ENCODE data around the gene RNF183.

RNF183 gene

DNA sequence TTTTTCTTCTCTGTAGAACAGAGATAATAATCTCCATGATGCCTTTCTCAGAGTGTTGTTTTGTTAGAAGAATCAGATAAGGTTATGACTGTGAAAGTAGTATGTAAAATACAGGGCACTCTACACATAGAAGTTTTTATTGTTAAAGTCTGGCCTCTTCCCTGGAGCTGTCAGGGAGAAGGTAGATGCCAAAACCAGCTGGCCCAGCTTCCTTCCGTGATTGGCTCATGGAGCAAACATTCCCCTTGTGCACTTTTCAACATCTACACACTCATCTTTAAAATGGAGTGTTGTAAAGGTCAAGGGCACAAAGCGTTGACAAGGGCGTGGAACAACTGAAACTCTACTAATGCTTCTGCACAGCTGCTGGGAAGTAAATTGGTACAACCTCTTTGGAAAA, 7.4 kb upstream of the RNF183 start:
- H3K4me3 ChIP-seq (ENCODE audit: low read depth, low read length) = no peak overlapping the region
- peak; percentile 13 for DNase-seq (ENCODE audit: low read depth)
- TF ChIP-seq CTCF (conservative IDR thresholded peaks at IDR 0.05; ENCODE audit: low read depth, low read length) = no peak

DNA sequence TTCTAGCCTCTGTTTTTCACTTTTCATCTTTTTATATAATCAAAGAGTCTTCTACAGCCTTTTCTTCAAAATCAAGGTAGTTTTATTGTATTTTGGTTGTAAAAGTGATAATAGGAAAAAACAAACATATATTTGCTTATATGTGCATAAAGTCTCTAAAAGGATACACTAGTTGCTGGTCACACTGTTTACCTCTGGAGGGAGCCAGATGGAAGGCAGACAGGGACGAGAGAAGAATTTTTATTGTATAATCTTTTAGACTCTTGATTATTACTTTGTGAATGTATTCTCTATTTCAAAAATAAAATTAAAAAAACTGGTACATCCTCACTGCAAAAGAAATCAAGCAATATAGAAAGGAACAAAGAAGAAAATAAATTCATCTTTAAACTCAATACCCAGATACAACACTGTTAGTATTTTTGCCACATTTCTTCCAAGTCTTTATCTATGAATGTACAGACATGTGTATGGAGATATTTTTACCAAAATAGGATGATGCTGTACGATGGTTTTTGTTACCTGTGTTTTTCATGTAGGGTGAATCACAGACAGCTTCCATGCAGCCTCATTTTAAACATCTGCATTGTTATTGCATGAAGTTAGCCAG, 6.1 kb upstream of the RNF183 start:
- H3K4me3 ChIP-seq (ENCODE audit: low read depth, low read length) = no peak overlapping the region
- peak; percentile 76 for DNase-seq (ENCODE audit: low read depth)
- peak; percentile 88 for TF ChIP-seq CTCF (conservative IDR thresholded peaks at IDR 0.05; ENCODE audit: low read depth, low read length)

DNA sequence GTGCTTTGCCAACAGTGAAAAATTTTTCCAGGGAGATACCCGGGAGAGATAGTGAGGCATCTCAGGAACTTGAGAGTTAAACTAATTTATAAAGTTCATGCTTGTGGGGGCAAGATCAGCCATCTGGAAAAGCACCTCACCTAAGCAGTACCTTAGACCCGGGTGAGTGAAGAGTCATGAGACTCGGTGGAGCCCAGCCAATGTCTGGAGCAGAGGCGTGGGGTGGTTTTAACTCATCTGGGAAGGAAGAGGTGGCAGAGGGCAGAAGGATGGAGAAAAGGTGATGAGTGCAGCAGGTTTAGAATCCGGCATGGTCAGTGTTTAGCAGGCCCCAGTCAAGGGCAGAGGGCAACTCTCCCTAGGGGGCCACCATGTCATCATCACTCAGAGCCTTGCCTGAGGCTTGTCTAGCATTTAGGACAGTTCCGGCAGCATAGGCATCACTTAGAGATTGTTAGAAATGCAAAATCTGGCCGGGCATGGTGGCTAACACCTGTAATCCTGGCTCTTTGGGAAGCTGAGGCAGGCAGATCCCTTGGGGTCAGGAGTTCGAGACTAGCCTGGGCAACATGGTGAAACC, 4.3 kb upstream of the RNF183 start:
- no peak for TF ChIP-seq CTCF (conservative IDR thresholded peaks at IDR 0.05; ENCODE audit: low read depth, low read length)
- DNase-seq (ENCODE audit: low read depth) = no peak
- H3K4me3 ChIP-seq (ENCODE audit: low read depth, low read length) = no peak overlapping the region

GRCh38 chr9:113306566-113306965, 3.4 kb upstream of the RNF183 start:
- no peak overlapping the region for H3K4me3 ChIP-seq (ENCODE audit: low read depth, low read length)
- DNase-seq (ENCODE audit: low read depth) = no peak
- TF ChIP-seq CTCF (conservative IDR thresholded peaks at IDR 0.05; ENCODE audit: low read depth, low read length) = no peak

DNA sequence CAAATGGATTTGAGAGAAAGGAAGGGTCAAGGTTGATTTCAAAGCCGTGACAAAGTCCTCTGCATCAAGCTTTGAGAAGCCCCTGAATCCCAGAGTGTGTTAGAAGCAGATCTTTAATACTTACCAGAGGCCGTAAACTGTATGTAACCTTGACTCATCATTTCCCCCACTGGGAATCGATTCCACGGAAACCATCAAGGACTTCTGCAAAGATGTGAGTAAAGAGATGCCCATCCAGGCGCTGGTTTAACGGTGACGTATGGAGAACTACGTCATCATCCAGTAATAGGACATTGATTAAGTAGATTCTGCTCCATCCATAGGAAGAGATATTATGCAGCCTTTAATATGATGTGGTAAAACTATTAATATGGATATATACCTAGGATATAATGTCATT, 1.6 kb downstream of the RNF183 start:
- no peak overlapping the region for H3K4me3 ChIP-seq (ENCODE audit: low read depth, low read length)
- no peak for TF ChIP-seq CTCF (conservative IDR thresholded peaks at IDR 0.05; ENCODE audit: low read depth, low read length)
- no peak for DNase-seq (ENCODE audit: low read depth)

DNA sequence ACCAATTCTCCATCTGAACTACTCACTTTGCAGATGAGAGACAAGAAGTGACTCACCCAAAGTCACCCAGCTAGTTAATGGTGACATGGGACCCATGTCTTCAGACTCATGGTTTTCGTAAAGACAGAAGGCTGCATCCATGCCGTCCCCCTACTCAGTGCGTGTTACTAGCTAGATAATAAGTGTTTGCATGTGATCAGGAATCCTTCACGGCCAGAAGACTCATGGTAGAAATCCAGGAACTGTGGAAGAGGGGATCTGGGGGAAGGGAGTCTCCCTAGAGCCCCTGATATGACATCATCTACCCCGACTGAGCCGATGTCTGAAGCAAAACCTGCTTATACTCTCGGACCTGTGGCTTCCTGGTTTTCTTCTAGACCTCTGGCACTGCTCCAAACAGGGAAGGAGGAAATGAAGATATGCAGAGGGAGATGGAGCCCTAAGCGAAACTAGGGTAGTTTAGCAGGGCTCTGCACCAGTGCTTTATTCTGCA, 3.3 kb downstream of the RNF183 start:
- peak; percentile 35 for DNase-seq (ENCODE audit: low read depth)
- no peak overlapping the region for H3K4me3 ChIP-seq (ENCODE audit: low read depth, low read length)
- no peak for TF ChIP-seq CTCF (conservative IDR thresholded peaks at IDR 0.05; ENCODE audit: low read depth, low read length)

Measured in choroid plexus epithelial cell (primary cell).